GM10266 (cell line): Measurements from ENCODE around the gene PLCB2.

Experiments used
- DNase-seq: peaks from one replicate; pipeline ENCODE4 v3.0.0; 2012; ENCODE audit errors: extremely low spot score
- CTCF ChIP-seq: IDR thresholded peaks from 2 replicates; pipeline ENCODE4 v1.5.1; 2012; ENCODE audit warnings: mild to moderate bottlenecking, low read depth; ENCODE audit not compliant: control insufficient read depth, insufficient read depth; ENCODE audit errors: missing control alignments

Gene PLCB2

GRCh38 chr15:40252141-40252437 lies 55.6 kb downstream of the PLCB2 start:
- DNase-seq: no peak
- TF ChIP-seq CTCF: no peak

- no peak for TF ChIP-seq CTCF
- no peak for DNase-seq
These were observed 56.1 kb downstream of the PLCB2 start for GRCh38 chr15:40251486-40252140.

GRCh38 chr15:40250771-40251483 lies 56.8 kb downstream of the PLCB2 start:
- DNase-seq: no peak
- TF ChIP-seq CTCF: no peak

GRCh38 chr15:40250304-40250656 lies 57.5 kb downstream of the PLCB2 start:
- no peak for TF ChIP-seq CTCF
- no peak for DNase-seq

- TF ChIP-seq CTCF: no peak
- DNase-seq: no peak
These were observed 58.0 kb downstream of the PLCB2 start for GRCh38 chr15:40249477-40250303.

- no peak for TF ChIP-seq CTCF
- no peak for DNase-seq
These were observed 59.5 kb downstream of the PLCB2 start for GRCh38 chr15:40248006-40248783.
